ENCODE data around the gene RHO.

DNA sequence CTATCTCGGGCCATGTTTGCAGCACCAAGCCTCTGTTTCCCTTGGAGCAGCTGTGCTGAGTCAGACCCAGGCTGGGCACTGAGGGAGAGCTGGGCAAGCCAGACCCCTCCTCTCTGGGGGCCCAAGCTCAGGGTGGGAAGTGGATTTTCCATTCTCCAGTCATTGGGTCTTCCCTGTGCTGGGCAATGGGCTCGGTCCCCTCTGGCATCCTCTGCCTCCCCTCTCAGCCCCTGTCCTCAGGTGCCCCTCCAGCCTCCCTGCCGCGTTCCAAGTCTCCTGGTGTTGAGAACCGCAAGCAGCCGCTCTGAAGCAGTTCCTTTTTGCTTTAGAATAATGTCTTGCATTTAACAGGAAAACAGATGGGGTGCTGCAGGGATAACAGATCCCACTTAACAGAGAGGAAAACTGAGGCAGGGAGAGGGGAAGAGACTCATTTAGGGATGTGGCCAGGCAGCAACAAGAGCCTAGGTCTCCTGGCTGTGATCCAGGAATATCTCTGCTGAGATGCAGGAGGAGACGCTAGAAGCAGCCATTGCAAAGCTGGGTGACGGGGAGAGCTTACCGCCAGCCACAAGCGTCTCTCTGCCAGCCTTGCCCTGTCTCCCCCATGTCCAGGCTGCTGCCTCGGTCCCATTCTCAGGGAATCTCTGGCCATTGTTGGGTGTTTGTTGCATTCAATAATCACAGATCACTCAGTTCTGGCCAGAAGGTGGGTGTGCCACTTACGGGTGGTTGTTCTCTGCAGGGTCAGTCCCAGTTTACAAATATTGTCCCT lies 1.2 kb downstream of the RHO start:
- TF ChIP-seq, protein P1, sequence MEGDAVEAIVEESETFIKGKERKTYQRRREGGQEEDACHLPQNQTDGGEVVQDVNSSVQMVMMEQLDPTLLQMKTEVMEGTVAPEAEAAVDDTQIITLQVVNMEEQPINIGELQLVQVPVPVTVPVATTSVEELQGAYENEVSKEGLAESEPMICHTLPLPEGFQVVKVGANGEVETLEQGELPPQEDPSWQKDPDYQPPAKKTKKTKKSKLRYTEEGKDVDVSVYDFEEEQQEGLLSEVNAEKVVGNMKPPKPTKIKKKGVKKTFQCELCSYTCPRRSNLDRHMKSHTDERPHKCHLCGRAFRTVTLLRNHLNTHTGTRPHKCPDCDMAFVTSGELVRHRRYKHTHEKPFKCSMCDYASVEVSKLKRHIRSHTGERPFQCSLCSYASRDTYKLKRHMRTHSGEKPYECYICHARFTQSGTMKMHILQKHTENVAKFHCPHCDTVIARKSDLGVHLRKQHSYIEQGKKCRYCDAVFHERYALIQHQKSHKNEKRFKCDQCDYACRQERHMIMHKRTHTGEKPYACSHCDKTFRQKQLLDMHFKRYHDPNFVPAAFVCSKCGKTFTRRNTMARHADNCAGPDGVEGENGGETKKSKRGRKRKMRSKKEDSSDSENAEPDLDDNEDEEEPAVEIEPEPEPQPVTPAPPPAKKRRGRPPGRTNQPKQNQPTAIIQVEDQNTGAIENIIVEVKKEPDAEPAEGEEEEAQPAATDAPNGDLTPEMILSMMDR (IDR thresholded peaks at IDR 0.05; ENCODE audit: extremely low read depth in 1 of 2, insufficient read depth in 1 of 2, low read depth in 1 of 2, low read length in 2 of 2): no peak
- TF ChIP-seq MYC (IDR thresholded peaks at IDR 0.05; ENCODE audit: low read depth, low read length): no peak
- TF ChIP-seq POLR2A (IDR thresholded peaks at IDR 0.05; ENCODE audit: low read depth, low read length): no peak
- TF ChIP-seq FOS (IDR thresholded peaks at IDR 0.05; ENCODE audit: borderline replicate concordance, insufficient read depth, low read length): no peak

All from endothelial cell of umbilical vein (primary cell).